SU-DHL-6 (cell line): ENCODE data around the gene EXOC6B.

Experiments
- EZH2phosphoT487 ChIP-seq: fragments of 200-600 bp; sonication (generic), shearing (Covaris generic); conservative IDR thresholded peaks from 2 replicates; pipeline ENCODE4 v1.6.1; 2018; ENCODE audit warnings: mild to moderate bottlenecking, antibody characterized with exemption, low read length, moderate library complexity, mixed read lengths
- TF ChIP-seq, protein P1 (sequence below): fragments of 200-600 bp; sonication (generic); IDR thresholded peaks from one replicate; pipeline ENCODE4 v1.5.1; 2017; ENCODE audit warnings: antibody characterized with exemption, mild to moderate bottlenecking, low read length, moderate library complexity; ENCODE audit not compliant: insufficient read depth, poor library complexity, severe bottlenecking

DNA sequence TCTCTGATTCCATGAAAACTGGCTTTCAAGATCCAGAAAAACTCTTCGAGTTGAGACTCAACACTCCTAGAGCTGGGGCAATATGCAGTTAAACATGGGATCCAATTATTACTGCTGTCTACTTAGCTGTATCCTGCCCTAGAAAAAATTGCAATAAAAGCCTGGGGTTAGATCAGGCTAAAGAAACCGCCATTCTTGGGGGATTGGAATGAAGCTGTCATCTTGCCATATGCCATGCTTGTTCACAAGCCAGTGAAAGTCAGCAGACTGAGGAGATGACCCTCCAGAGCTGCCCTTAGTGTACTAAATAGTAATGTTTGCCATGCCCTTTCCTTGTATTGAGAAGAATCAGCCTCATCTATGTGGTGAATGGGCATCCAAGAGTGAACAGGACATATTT, 647.3 kb downstream of the EXOC6B start:
- TF ChIP-seq, protein P1, sequence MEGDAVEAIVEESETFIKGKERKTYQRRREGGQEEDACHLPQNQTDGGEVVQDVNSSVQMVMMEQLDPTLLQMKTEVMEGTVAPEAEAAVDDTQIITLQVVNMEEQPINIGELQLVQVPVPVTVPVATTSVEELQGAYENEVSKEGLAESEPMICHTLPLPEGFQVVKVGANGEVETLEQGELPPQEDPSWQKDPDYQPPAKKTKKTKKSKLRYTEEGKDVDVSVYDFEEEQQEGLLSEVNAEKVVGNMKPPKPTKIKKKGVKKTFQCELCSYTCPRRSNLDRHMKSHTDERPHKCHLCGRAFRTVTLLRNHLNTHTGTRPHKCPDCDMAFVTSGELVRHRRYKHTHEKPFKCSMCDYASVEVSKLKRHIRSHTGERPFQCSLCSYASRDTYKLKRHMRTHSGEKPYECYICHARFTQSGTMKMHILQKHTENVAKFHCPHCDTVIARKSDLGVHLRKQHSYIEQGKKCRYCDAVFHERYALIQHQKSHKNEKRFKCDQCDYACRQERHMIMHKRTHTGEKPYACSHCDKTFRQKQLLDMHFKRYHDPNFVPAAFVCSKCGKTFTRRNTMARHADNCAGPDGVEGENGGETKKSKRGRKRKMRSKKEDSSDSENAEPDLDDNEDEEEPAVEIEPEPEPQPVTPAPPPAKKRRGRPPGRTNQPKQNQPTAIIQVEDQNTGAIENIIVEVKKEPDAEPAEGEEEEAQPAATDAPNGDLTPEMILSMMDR = no peak
- no peak for TF ChIP-seq EZH2phosphoT487
